Skeletal muscle cell (primary cell): Measurements from ENCODE around the gene CCDC197.

Experiments used
- DNase-seq: peaks from one replicate; pipeline ENCODE4 v3.0.0-alpha.2; 2010; ENCODE audit warnings: low read depth
- H3K4me3 ChIP-seq: 2 replicates; pipeline ENCODE4 v1.5.1; 2011; ENCODE audit warnings: low read depth, mild to moderate bottlenecking, control low read depth, low read length, moderate library complexity

CCDC197 gene

GRCh38 chr14:93975791-93976476 is 21.2 kb upstream of the CCDC197 start:
- no peak overlapping the region for H3K4me3 ChIP-seq
- no peak for DNase-seq

GRCh38 chr14:93976477-93977057 is 20.5 kb upstream of the CCDC197 start, which contains the start of gene ASB2:
TSS of gene ASB2 (minus strand) at chr14:93976570. CDS start at chr14:93964539, 12,031 bp downstream.
- no peak for DNase-seq
- H3K4me3 ChIP-seq: no peak within 1 kb of the TSS

- no peak overlapping the region for H3K4me3 ChIP-seq
- DNase-seq: no peak
These were observed 19.9 kb upstream of the CCDC197 start for GRCh38 chr14:93977171-93977570.

- no peak overlapping the region for H3K4me3 ChIP-seq
- no peak for DNase-seq
These were observed 19.1 kb upstream of the CCDC197 start for GRCh38 chr14:93977790-93978581.

- H3K4me3 ChIP-seq: no peak overlapping the region
- no peak for DNase-seq
These were observed 18.4 kb upstream of the CCDC197 start for GRCh38 chr14:93978735-93979134.

GRCh38 chr14:93980456-93981201 is 16.5 kb upstream of the CCDC197 start:
- no peak for DNase-seq
- no peak overlapping the region for H3K4me3 ChIP-seq

GRCh38 chr14:93981316-93982229 is 15.5 kb upstream of the CCDC197 start:
- DNase-seq: no peak
- H3K4me3 ChIP-seq: no peak overlapping the region

GRCh38 chr14:93982230-93983007 is 14.7 kb upstream of the CCDC197 start:
- DNase-seq: no peak
- H3K4me3 ChIP-seq: no peak overlapping the region

- H3K4me3 ChIP-seq: no peak overlapping the region
- DNase-seq: no peak
These were observed 13.0 kb upstream of the CCDC197 start for GRCh38 chr14:93984070-93984469.

- DNase-seq: peak; percentile 48
- H3K4me3 ChIP-seq: no peak overlapping the region
These were observed 12.1 kb upstream of the CCDC197 start for GRCh38 chr14:93984987-93985410.

- DNase-seq: no peak
- H3K4me3 ChIP-seq: no peak overlapping the region
These were observed 10.1 kb upstream of the CCDC197 start for GRCh38 chr14:93986955-93987354.

GRCh38 chr14:93987376-93987775 is 9.7 kb upstream of the CCDC197 start:
- DNase-seq: no peak
- H3K4me3 ChIP-seq: no peak overlapping the region

GRCh38 chr14:93987815-93988476 is 9.2 kb upstream of the CCDC197 start:
- DNase-seq: no peak
- H3K4me3 ChIP-seq: no peak overlapping the region

GRCh38 chr14:93989939-93990338 is 7.2 kb upstream of the CCDC197 start:
- no peak overlapping the region for H3K4me3 ChIP-seq

GRCh38 chr14:93991212-93991611 is 5.9 kb upstream of the CCDC197 start:
- DNase-seq: no peak
- no peak overlapping the region for H3K4me3 ChIP-seq

More at GRCh38 chr14:93989939-93990338, 7.2 kb upstream of the CCDC197 start:
- DNase-seq: no peak

- no peak overlapping the region for H3K4me3 ChIP-seq
- DNase-seq: no peak
These were observed 5.5 kb upstream of the CCDC197 start for GRCh38 chr14:93991649-93992048.

GRCh38 chr14:93993382-93993781 is 3.7 kb upstream of the CCDC197 start:
- no peak for DNase-seq
- H3K4me3 ChIP-seq: no peak overlapping the region
